ENCODE data around the gene ANKRD18B.
"Not testable (repeated sequence)": the region's sequence is repeated elsewhere in the genome, so short reads cannot be mapped to it uniquely, and the experiment has no call there.

The ANKRD18B gene

GRCh38 chr9:33614001-33614687 lies 90.1 kb downstream of the ANKRD18B start:
- no peak for DNase-seq

DNA sequence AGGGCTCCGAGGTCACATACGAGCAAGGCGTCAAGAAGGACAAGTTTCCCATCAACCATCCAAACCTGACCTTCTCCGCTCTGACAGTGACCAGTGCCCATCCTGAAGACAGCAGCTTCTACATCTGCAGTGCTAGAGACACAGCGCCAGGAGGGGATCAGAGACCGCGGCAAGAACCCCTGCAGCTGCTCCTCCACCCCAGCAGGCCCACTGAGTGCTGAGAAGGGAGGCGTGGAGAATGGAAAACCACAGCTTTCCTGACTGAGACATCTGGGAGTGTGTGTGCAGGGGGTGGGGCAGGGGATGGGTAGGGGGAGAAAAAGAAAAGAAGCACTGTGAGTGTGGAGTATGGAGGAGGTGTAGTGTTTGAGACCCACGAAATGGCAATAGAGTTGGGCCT lies 94.3 kb downstream of the ANKRD18B start:
- not testable (repeated sequence) for DNase-seq

- peak; percentile 70 for DNase-seq
These were observed 95.8 kb downstream of the ANKRD18B start for GRCh38 chr9:33619666-33620404.

DNA sequence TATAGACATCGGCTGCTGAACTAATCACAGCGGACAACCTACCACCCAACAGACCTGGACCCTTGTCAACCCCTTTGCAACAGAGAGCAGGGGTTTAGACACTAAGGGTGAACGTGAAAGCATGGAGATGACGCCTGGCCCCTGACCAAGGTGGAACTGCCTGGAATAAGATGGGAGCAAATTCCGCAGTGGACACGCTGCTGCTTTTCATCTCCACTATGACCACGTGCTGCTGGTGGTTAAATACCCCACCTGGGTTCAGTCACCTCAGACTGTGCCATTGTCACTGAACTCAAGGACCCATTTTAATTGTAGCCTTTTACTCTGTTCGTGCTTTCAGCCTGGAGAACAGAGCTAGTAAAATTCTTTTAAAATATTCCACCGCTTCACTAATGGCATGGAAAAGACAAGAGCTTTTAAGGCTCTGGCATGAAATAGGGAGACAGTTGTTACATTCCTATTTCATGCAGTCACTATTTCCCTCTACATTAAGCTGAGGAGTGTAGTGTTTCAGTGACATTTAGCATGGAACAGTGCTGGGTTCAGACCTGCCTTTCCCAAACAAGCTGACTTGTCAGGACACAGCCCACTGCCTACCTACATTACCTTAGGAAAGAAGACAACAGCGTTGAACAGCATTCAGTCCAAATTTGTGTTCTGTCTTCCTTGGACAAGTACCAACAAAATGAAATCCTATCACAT lies 96.8 kb downstream of the ANKRD18B start:
- DNase-seq: peak; percentile 47
